A549 (cell line): ENCODE measurements around the gene IL17RA.

Experiments
- POLR2A ChIP-seq: IDR thresholded peaks from 2 replicates; pipeline ENCODE4 v1.6.1; 2012; ENCODE audit warnings: mild to moderate bottlenecking, low read length
- RCOR1 ChIP-seq: fragments of 150-350 bp; IDR thresholded peaks from 2 replicates; pipeline ENCODE4 v1.6.1; 2014; ENCODE audit warnings: antibody characterized with exemption, low read length, low read depth
- TF ChIP-seq, protein P1 (sequence below): fragments of 250-450 bp; sonication (Bioruptor Pico); IDR thresholded peaks from 2 replicates; pipeline ENCODE4 v1.5.0; 2021; ENCODE audit warnings: mild to moderate bottlenecking, moderate library complexity, borderline replicate concordance

DNA sequence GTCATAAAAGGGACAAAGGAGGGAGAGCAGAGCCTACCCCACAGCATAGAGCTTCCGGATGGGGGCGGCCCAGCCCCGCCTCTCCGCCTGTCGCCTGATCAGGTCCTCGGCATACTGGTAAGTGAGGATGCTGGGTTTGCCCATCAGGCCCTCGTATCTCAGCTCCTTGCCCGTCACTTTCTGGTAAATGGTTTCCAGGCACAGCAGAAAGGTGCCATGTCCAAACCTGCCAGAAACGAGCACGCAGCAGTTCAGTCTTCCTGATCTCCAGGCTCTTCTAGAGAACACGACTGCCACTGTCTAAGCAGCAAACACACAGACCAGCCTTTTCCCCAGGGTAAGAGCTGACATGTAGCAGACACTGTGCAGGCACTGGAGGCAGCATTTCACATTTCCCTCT, 53.7 kb downstream of the IL17RA start:
- TF ChIP-seq POLR2A (no peak), RCOR1 (no peak)
- TF ChIP-seq, protein P1, sequence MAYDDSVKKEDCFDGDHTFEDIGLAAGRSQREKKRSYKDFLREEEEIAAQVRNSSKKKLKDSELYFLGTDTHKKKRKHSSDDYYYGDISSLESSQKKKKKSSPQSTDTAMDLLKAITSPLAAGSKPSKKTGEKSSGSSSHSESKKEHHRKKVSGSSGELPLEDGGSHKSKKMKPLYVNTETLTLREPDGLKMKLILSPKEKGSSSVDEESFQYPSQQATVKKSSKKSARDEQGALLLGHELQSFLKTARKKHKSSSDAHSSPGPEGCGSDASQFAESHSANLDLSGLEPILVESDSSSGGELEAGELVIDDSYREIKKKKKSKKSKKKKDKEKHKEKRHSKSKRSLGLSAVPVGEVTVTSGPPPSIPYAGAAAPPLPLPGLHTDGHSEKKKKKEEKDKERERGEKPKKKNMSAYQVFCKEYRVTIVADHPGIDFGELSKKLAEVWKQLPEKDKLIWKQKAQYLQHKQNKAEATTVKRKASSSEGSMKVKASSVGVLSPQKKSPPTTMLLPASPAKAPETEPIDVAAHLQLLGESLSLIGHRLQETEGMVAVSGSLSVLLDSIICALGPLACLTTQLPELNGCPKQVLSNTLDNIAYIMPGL, result no peak
